HepG2 (cell line): ENCODE measurements around the gene PKMYT1. TPM values are rescaled to one million over a fixed set of nuclear protein-coding genes. Genes with fewer than 3 reads are reported as not detected.

Source experiments
- AHDC1 ChIP-seq: sonication (generic); formaldehyde crosslinking; IDR thresholded peaks from 2 replicates; pipeline ENCODE4 v1.5.1; 2020; ENCODE audit warnings: mild to moderate bottlenecking, missing genetic modification reagents, borderline replicate concordance
- BRF2 ChIP-seq: sonication (generic); formaldehyde crosslinking; IDR thresholded peaks from 2 replicates; pipeline ENCODE4 v1.8.1; 2022; ENCODE audit warnings: mild to moderate bottlenecking, missing genetic modification reagents
- CEBPG ChIP-seq: IDR thresholded peaks from 2 replicates; pipeline ENCODE4 v1.6.1; 2016
- DBP ChIP-seq: sonication (generic); formaldehyde crosslinking; IDR thresholded peaks from 2 replicates; pipeline ENCODE4 v1.4.0; 2020; ENCODE audit warnings: missing genetic modification reagents; ENCODE audit errors: not compliant biosample characterization
- HNF1A ChIP-seq, 2 experiments: sonication (generic) in 1 of 2; formaldehyde crosslinking in 1 of 2; IDR thresholded peaks; 2 replicates each; pipeline versions ENCODE4 v1.4.0 to v1.6.1; 2016 to 2020; ENCODE audit warnings: borderline replicate concordance in 1 of 2, low read depth in 1 of 2, mild to moderate bottlenecking in 1 of 2, missing genetic modification reagents in 1 of 2
- MAFG ChIP-seq: sonication (generic); formaldehyde crosslinking; IDR thresholded peaks from 2 replicates; pipeline ENCODE4 v1.5.1; 2020; ENCODE audit warnings: mild to moderate bottlenecking, missing genetic modification reagents
- SMAD3 ChIP-seq: sonication (generic); formaldehyde crosslinking; IDR thresholded peaks from 2 replicates; pipeline ENCODE4 v1.4.0; 2020; ENCODE audit warnings: missing genetic modification reagents
- SRSF1 ChIP-seq: fragments of 200-400 bp; formaldehyde crosslinking; optimal IDR thresholded peaks from 2 replicates; pipeline ENCODE3; 2017; ENCODE audit warnings: mild to moderate bottlenecking, low read depth, low read length, moderate library complexity
- TBL1XR1 ChIP-seq: fragments of 150-350 bp; IDR thresholded peaks from 2 replicates; pipeline ENCODE4 v1.6.1; 2014; ENCODE audit warnings: borderline replicate concordance, low read length; ENCODE audit not compliant: partially characterized antibody
- TRIM22 ChIP-seq: fragments of 450-650 bp; IDR thresholded peaks from 2 replicates; pipeline ENCODE4 v1.6.1; 2017
- ZNF34 ChIP-seq: sonication (generic); formaldehyde crosslinking; IDR thresholded peaks from 2 replicates; pipeline ENCODE4 v1.4.0; 2020; ENCODE audit warnings: mild to moderate bottlenecking, missing genetic modification reagents, borderline replicate concordance
- ZNF460 ChIP-seq: sonication (generic); formaldehyde crosslinking; IDR thresholded peaks from 2 replicates; pipeline ENCODE4 v1.5.1; 2020; ENCODE audit warnings: missing genetic modification reagents, mild to moderate bottlenecking, borderline replicate concordance
- ZNF792 ChIP-seq: IDR thresholded peaks from 2 replicates; pipeline ENCODE4 v1.6.1; 2016
- polyA plus RNA-seq, 8 experiments: library from polyadenylated mRNA; depleted of rRNA in 3 of 8; stranded (reverse) in 7 of 8; unstranded in 1 of 8; fragments of >200 nt; fragmentation: Illumina TruSeq in 4 of 8; extraction: Trizol in 4 of 8; gene quantifications; 2 replicates each; pipeline versions ENCODE4 v1.2.1 to v1.2.3, GENCODE V29; 2011 to 2016; ENCODE audit warnings: low read depth in 4 of 8, missing spikeins in 1 of 8, mixed read lengths in 1 of 8; ENCODE audit not compliant: insufficient read depth in 1 of 8
- total RNA-seq, 5 experiments: library from RNA; depleted of rRNA; stranded (reverse); fragments of >200 nt; fragmentation: Illumina TruSeq; extraction: Trizol; gene quantifications; 2 replicates each; pipeline ENCODE4 v1.2.3, GENCODE V29; 2016; ENCODE audit warnings: low read depth in 1 of 5

PKMYT1 gene
- total and polyA plus RNA-seq, 2 of the 13 experiments (the other 11 are each of a cell fraction or from before 2014, with no cell fraction given) = 7.0 to 27.8 TPM

GRCh38 chr16:3020604-3021448 is 40.6 kb upstream of the PKMYT1 start (continued):
- no peak for TF ChIP-seq MAFG (CRISPR knock-in tag)
- 0 out of 2 replicates have a peak, but pooled peaks have one; percentile 40 for TF ChIP-seq ZNF460 (CRISPR knock-in tag)
- peak; percentile 31 for TF ChIP-seq DBP (CRISPR knock-in tag)
- peak; percentile 19; the same call in 1 of the 2 replicates for TF ChIP-seq SMAD3
- TF ChIP-seq ZNF34 (CRISPR knock-in tag) = 0 out of 2 replicates have a peak, but pooled peaks have one; percentile 76
- 0 out of 2 replicates have a peak, but pooled peaks have one; percentile 69 for TF ChIP-seq BRF2
- no peak for TF ChIP-seq CEBPG (CRISPR knock-in tag)
- 0 out of 2 replicates have a peak, but pooled peaks have one; percentile 13 for TF ChIP-seq AHDC1 (CRISPR knock-in tag)
- TF ChIP-seq TRIM22 = no peak
- TF ChIP-seq TBL1XR1 = peak; percentile 74
- peak; percentile 10 for TF ChIP-seq SRSF1
- TF ChIP-seq HNF1A (IDR thresholded peaks at IDR 0.05; ENCODE audit: low read depth) = 0 out of 2 replicates have a peak, but pooled peaks have one; percentile 23
- peak; percentile 54; the same call in 1 of the 2 replicates for TF ChIP-seq HNF1A (CRISPR knock-in tag; IDR thresholded peaks at IDR 0.05; ENCODE audit: borderline replicate concordance)
- peak; percentile 18; the same call in 1 of the 2 replicates for TF ChIP-seq ZNF792 (CRISPR knock-in tag)
